SU-DHL-6 (cell line): ENCODE measurements around the gene COX7A2.

Source experiments
- H2AFZ ChIP-seq: fragments of 200-600 bp; sonication (generic); 2 replicates; pipeline ENCODE4 v1.6.1; 2014; ENCODE audit warnings: low read depth, mild to moderate bottlenecking, moderate library complexity, mixed read lengths, antibody characterized with exemption, low read length; ENCODE audit not compliant: severe bottlenecking
- H3F3A ChIP-seq: fragments of 200-600 bp; shearing (Covaris generic); 2 replicates; pipeline ENCODE4 v1.6.0; 2016; ENCODE audit warnings: antibody characterized with exemption, mild to moderate bottlenecking; ENCODE audit not compliant: insufficient read depth
- H3K27ac ChIP-seq: fragments of 200-600 bp; sonication (generic); 2 replicates; pipeline ENCODE4 v1.5.1; 2016; ENCODE audit warnings: low read depth, mild to moderate bottlenecking, low read length, moderate library complexity, mixed read lengths
- H3K27me3 ChIP-seq: fragments of 200-600 bp; sonication (generic), shearing (Covaris generic); 2 replicates; pipeline ENCODE4 v1.6.0; 2014; ENCODE audit warnings: mild to moderate bottlenecking, low read length
- H3K36me3 ChIP-seq: fragments of 200-600 bp; sonication (generic); 2 replicates; pipeline ENCODE4 v1.6.1; 2014; ENCODE audit warnings: mild to moderate bottlenecking, low read length, mixed read lengths
- H3K4me2 ChIP-seq: fragments of 300-600, 200-600 bp; shearing (Covaris generic), sonication (generic); 2 replicates; pipeline ENCODE4 v1.6.0; 2014; ENCODE audit warnings: low read length, low read depth, mild to moderate bottlenecking; ENCODE audit not compliant: poor library complexity, severe bottlenecking
- H3K4me3 ChIP-seq: fragments of 200-600 bp; sonication (generic); 2 replicates; pipeline ENCODE4 v1.5.1; 2014; ENCODE audit warnings: antibody characterized with exemption, low read length, mild to moderate bottlenecking, mixed read lengths; ENCODE audit not compliant: insufficient read depth, poor library complexity, severe bottlenecking
- H3K79me2 ChIP-seq: fragments of 200-600 bp; sonication (generic); 2 replicates; pipeline ENCODE4 v1.6.1; 2014; ENCODE audit warnings: mild to moderate bottlenecking, low read length, moderate library complexity; ENCODE audit not compliant: insufficient read depth
- H3K9ac ChIP-seq: fragments of 200-600 bp; sonication (generic); 2 replicates; pipeline ENCODE4 v1.7.0; 2014; ENCODE audit warnings: mild to moderate bottlenecking, low read length
- H3K9me2 ChIP-seq: fragments of 200-600 bp; sonication (generic); replicated peaks from 2 replicates; pipeline ENCODE4 v1.6.1; 2014; ENCODE audit warnings: low read length; ENCODE audit not compliant: insufficient read depth
- H3K9me3 ChIP-seq: fragments of 200-600 bp; sonication (generic); 2 replicates; pipeline ENCODE4 v1.6.1; 2014; ENCODE audit warnings: low read length, mixed read lengths; ENCODE audit not compliant: insufficient read depth
- H4K20me1 ChIP-seq: fragments of 200-600 bp; sonication (generic); 2 replicates; pipeline ENCODE4 v1.6.1; 2014; ENCODE audit warnings: low read depth, mild to moderate bottlenecking, antibody characterized with exemption, low read length, moderate library complexity, mixed read lengths
- CTCF ChIP-seq: fragments of 200-600 bp; sonication (generic); IDR thresholded peaks from one replicate; pipeline ENCODE4 v1.5.1; 2017; ENCODE audit warnings: antibody characterized with exemption, mild to moderate bottlenecking, low read length, moderate library complexity; ENCODE audit not compliant: insufficient read depth, poor library complexity, severe bottlenecking
- EZH2phosphoT487 ChIP-seq: fragments of 200-600 bp; sonication (generic), shearing (Covaris generic); conservative IDR thresholded peaks from 2 replicates; pipeline ENCODE4 v1.6.1; 2018; ENCODE audit warnings: mild to moderate bottlenecking, antibody characterized with exemption, low read length, moderate library complexity, mixed read lengths

Gene COX7A2

GRCh38 chr6:75281653-75282052 lies 38.1 kb upstream of the COX7A2 start:
- Histone ChIP-seq H2AFZ (no peak overlapping the region), H3F3A (peaks cover 6% of the 10 kb centered on the region; the same call in 1 of the 2 replicates), H3K9me2 (no peaks in the 10 kb centered on the region), H3K4me3 (peak overlapping the region; percentile 30), H3K4me2 (peak overlapping the region; percentile 93), H3K79me2 (peaks cover 96% of the 10 kb centered on the region), H3K27me3 (no peaks in the 10 kb centered on the region), H4K20me1 (peaks cover 14% of the 10 kb centered on the region; the same call in 1 of the 2 replicates), H3K9ac (peak overlapping the region; percentile 9), H3K9me3 (no peaks in the 10 kb centered on the region), H3K36me3 (no peaks in the 10 kb centered on the region), H3K27ac (no peak overlapping the region)
- TF ChIP-seq CTCF = no peak

GRCh38 chr6:75280131-75280855 lies 36.7 kb upstream of the COX7A2 start:
- no peaks in the 10 kb centered on the region for H3K9me2 ChIP-seq
- no peaks in the 10 kb centered on the region for H3K9me3 ChIP-seq
- H3K4me2 ChIP-seq = peak overlapping the region; percentile 93
- no peak overlapping the region for H2AFZ ChIP-seq
- H3F3A ChIP-seq = peaks cover 4% of the 10 kb centered on the region; the same call in 1 of the 2 replicates
- no peak overlapping the region for H3K27ac ChIP-seq
- peaks cover 17% of the 10 kb centered on the region; the same call in 1 of the 2 replicates for H4K20me1 ChIP-seq
- H3K9ac ChIP-seq = no peak overlapping the region
- H3K4me3 ChIP-seq = no peak overlapping the region
- H3K79me2 ChIP-seq = peaks cover 96% of the 10 kb centered on the region
- no peak for TF ChIP-seq CTCF
- no peak for TF ChIP-seq EZH2phosphoT487
- no peaks in the 10 kb centered on the region for H3K27me3 ChIP-seq
- H3K36me3 ChIP-seq = no peaks in the 10 kb centered on the region

- no peak overlapping the region for H3K9ac ChIP-seq
- no peaks in the 10 kb centered on the region for H3F3A ChIP-seq
- H3K4me3 ChIP-seq = no peak overlapping the region
- H3K27me3 ChIP-seq = no peaks in the 10 kb centered on the region
- H3K9me2 ChIP-seq = no peaks in the 10 kb centered on the region
- H3K9me3 ChIP-seq = no peaks in the 10 kb centered on the region
- TF ChIP-seq EZH2phosphoT487 (no peak), CTCF (no peak)
- no peak overlapping the region for H2AFZ ChIP-seq
- peaks cover 17% of the 10 kb centered on the region; the same call in 1 of the 2 replicates for H4K20me1 ChIP-seq
- no peak overlapping the region for H3K27ac ChIP-seq
- no peaks in the 10 kb centered on the region for H3K36me3 ChIP-seq
- H3K79me2 ChIP-seq = peaks cover 97% of the 10 kb centered on the region
- H3K4me2 ChIP-seq = peak overlapping the region; percentile 93
These were observed 35.8 kb upstream of the COX7A2 start for GRCh38 chr6:75279418-75279817.
